Mucosa of rectum (tissue), 2 donors: ENCODE measurements around the gene DDX21.
"Not testable (repeated sequence)": the region's sequence is repeated elsewhere in the genome, so short reads cannot be mapped to it uniquely, and the experiment has no call there.

Experiments
- H3K27ac ChIP-seq, 2 donors: one replicate each; pipeline ENCODE4 v1.7.0; 2013; ENCODE audit warnings: inconsistent platforms in 2 of 2, low read depth in 2 of 2, low read length in 2 of 2
- H3K27me3 ChIP-seq, 2 donors: one replicate each; pipeline ENCODE4 v1.7.0; 2013; ENCODE audit warnings: low read length in 2 of 2; ENCODE audit not compliant: control insufficient read depth in 2 of 2, insufficient read depth in 2 of 2
- H3K36me3 ChIP-seq, 2 donors: one replicate each; pipeline ENCODE4 v1.7.0; 2013; ENCODE audit warnings: low read length in 2 of 2; ENCODE audit not compliant: control insufficient read depth in 2 of 2, insufficient read depth in 2 of 2
- H3K4me1 ChIP-seq, 2 donors: one replicate each; pipeline ENCODE4 v1.7.0; 2013; ENCODE audit warnings: low read length in 2 of 2, mild to moderate bottlenecking in 1 of 2; ENCODE audit not compliant: control insufficient read depth in 2 of 2, insufficient read depth in 2 of 2
- H3K4me3 ChIP-seq, 2 donors: one replicate each; pipeline ENCODE4 v1.7.0; 2013; ENCODE audit warnings: low read length in 2 of 2
- H3K9ac ChIP-seq, 2 donors: one replicate each; pipeline ENCODE4 v1.7.0; 2013; ENCODE audit warnings: low read length in 2 of 2, low read depth in 1 of 2, mild to moderate bottlenecking in 1 of 2
- H3K9me3 ChIP-seq, 2 donors: one replicate each; pipeline ENCODE4 v1.7.0; 2013; ENCODE audit warnings: low read length in 2 of 2; ENCODE audit not compliant: control insufficient read depth in 2 of 2
- donor health status: healthy.
- donor health status: Normal muscosa, but diverticular disease.

Gene DDX21

DNA sequence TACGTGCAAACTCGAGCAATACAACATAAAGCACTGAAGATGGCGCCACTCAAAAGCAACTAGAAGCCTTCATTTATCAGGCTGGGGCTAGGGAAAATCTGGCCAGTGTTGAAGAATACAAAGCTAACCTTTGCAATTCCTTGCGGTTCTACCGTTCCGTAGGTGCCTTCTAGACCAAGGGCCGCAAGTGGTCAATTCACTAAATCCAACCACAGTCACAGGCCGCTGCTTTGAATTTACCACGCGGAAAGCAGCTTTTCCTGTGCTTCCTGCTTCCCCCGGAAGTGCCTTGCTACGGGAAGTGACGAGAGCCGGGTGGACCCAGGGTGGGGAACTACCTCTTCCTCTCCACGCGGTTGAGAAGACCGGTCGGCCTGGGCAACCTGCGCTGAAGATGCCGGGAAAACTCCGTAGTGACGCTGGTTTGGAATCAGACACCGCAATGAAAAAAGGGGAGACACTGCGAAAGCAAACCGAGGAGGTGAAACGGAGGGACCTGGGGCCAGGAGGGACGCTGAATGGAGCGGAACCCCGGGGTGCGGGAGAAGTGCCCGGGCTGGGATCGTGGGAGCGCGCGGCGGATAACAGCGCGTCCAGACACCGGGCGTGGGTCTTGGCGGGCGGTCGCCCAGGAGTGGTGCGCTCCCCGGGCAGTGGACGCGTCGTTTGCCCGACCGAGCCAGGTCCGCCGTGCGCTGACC, at the start of gene DDX21:
Gene DDX21, plus strand, starts transcription at position 339 of the 701 bp plus-strand sequence. Its CDS starts 56 bp downstream, at position 395.
- no peaks in the 10 kb centered on the region for H3K9me3 ChIP-seq
- H3K27me3 ChIP-seq, result no peaks in the 10 kb centered on the region
- peak within 1 kb of the TSS; percentile 90 to 95 for H3K27ac ChIP-seq
- peaks cover 0 to 7% of the 10 kb centered on the region in 2 donors for H3K4me1 ChIP-seq
- peak within 1 kb of the TSS; percentile 83 to 89 for H3K9ac ChIP-seq
- peaks cover 7 to 13% of the 10 kb centered on the region in 2 donors for H3K36me3 ChIP-seq
- peak within 1 kb of the TSS; percentile 98 for H3K4me3 ChIP-seq

GRCh38 chr10:68924593-68924992, 31.4 kb upstream of the DDX21 start:
- H3K4me1 ChIP-seq, result no peaks in the 10 kb centered on the region
- H3K9ac ChIP-seq, result no peak overlapping the region
- no peak overlapping the region for H3K27ac ChIP-seq
- H3K27me3 ChIP-seq, result no peaks in the 10 kb centered on the region
- H3K36me3 ChIP-seq, result peaks cover 2 to 13% of the 10 kb centered on the region in 2 donors
- no peak overlapping the region for H3K4me3 ChIP-seq
- H3K9me3 ChIP-seq, result no peaks in the 10 kb centered on the region

DNA sequence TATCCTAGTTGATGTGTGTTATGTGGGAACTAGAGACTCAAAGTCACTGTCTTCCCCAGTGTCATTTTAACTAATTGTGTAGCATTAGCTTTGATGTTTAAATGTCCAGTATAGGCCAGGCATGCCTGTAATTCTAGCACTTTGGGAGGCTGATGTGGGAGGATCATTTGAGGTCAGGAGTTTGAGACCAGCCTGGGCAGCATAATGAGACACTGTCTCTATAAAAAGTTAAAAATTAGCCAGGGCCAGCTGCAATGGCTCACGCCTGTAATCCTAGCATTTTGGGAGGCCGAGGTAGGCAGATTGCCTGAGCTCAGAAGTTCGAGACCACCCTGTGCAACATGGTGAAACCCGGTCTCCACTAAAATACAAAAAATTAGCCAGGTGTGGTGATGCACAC, 30.5 kb upstream of the DDX21 start:
- Histone ChIP-seq H3K9me3 (no peaks in the 10 kb centered on the region), H3K9ac (no peak overlapping the region), H3K27ac (no peak overlapping the region), H3K4me1 (no peaks in the 10 kb centered on the region), H3K27me3 (no peaks in the 10 kb centered on the region), H3K4me3 (no peak overlapping the region), H3K36me3 (peaks cover 6 to 10% of the 10 kb centered on the region in 2 donors)

DNA sequence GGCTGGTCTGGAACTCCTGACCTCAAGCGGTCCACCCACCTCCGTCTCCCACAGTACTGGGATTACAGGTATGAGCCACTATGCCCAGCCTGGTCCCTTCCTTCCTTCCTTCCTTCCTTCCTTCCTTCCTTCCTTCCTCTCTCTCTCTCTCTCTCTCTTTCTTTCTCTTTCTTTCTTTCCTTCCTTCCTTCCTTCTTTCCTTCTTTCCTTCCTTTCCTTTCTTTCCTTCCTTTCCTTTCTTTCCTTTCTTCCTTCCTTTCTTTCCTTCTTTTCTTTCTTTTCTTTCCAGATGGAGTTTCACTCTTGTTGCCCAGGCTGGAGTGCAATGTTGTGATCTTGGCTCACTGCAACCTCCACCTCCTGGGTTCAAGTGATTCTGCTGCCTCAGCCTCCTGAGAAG, 26.8 kb upstream of the DDX21 start:
- not testable (repeated sequence) for H3K27ac ChIP-seq, H3K27me3 ChIP-seq, H3K9me3 ChIP-seq, H3K4me3 ChIP-seq, H3K4me1 ChIP-seq, H3K9ac ChIP-seq
- H3K36me3 ChIP-seq, result peaks cover 9 to 12% of the 10 kb centered on the region in 2 donors

DNA sequence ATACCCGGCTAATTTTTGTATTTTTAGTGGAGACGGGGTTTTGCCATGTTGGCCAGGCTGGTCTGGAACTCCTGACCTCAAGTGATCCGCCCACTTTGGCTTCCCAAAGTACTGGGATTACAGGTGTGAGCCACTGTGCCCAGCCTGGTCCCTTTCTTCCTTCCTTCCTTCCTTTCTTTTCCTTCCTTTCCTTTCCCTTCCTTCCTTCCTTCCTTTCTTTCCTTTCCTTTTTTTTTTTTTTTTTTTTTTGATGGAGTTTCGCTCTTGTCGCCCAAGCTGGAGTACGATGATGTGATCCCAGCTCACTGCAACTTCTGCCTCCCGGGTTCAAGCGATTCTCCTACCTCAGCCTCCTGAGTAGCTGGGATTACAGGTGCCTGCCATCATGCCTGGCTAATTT, 26.1 kb upstream of the DDX21 start:
- not testable (repeated sequence) for H3K27me3 ChIP-seq, H3K4me1 ChIP-seq, H3K9ac ChIP-seq, H3K9me3 ChIP-seq, H3K4me3 ChIP-seq, H3K27ac ChIP-seq
- H3K36me3 ChIP-seq, result peaks cover 9 to 12% of the 10 kb centered on the region in 2 donors

- not testable (repeated sequence) for H3K9me3 ChIP-seq, H3K9ac ChIP-seq, H3K4me3 ChIP-seq, H3K4me1 ChIP-seq, H3K27me3 ChIP-seq, H3K27ac ChIP-seq
- peaks cover 9 to 25% of the 10 kb centered on the region in 2 donors for H3K36me3 ChIP-seq
Measured at GRCh38 chr10:68932860-68933259, 23.1 kb upstream of the DDX21 start.

DNA sequence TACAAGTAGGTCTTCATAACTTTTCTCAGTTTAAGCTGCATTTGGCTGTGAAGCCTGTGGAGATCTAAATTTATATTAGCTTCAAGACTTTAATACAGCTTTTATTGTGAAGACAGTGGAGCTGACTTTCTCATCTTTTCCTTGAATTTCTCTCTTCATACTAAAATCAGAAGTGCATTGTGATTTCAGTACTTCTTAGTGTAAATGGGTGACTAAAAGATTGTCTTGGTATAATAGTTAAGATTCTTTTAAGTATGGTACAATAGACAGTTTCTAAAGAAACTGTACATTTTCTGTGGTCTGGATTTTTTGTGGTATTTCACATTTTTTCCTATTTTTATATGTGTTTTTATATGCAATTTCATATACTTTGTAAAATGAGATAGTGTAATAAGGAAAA, 21.0 kb upstream of the DDX21 start:
- no peak overlapping the region for H3K4me3 ChIP-seq
- no peaks in the 10 kb centered on the region for H3K27me3 ChIP-seq
- H3K9ac ChIP-seq, result no peak overlapping the region
- H3K27ac ChIP-seq, result no peak overlapping the region
- peaks cover 14 to 40% of the 10 kb centered on the region in 2 donors for H3K36me3 ChIP-seq
- H3K9me3 ChIP-seq, result no peaks in the 10 kb centered on the region
- no peaks in the 10 kb centered on the region for H3K4me1 ChIP-seq

DNA sequence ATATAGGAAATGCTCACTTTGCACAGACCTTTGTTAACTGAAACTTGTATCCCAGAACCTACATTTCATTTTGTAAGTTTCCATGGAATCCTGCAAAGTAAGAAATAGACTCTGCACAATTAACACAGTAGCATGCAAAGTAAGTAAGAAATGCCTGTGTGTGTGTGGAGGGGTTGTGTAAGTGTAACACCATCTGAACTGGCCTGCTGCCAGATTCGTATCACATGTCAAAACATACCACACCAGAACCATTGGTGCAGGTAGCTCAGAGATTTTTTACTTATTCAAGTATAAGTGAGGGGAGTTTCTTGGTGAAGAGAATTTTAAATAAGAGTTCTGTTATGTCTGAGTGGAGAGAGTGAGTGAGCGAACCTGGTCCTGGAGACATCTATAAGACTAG, 17.9 kb upstream of the DDX21 start:
- H3K4me1 ChIP-seq, result no peaks in the 10 kb centered on the region
- no peak overlapping the region for H3K27ac ChIP-seq
- no peak overlapping the region for H3K9ac ChIP-seq
- H3K9me3 ChIP-seq, result no peaks in the 10 kb centered on the region
- peaks cover 7 to 43% of the 10 kb centered on the region in 2 donors for H3K36me3 ChIP-seq
- no peaks in the 10 kb centered on the region for H3K27me3 ChIP-seq
- H3K4me3 ChIP-seq, result no peak overlapping the region

DNA sequence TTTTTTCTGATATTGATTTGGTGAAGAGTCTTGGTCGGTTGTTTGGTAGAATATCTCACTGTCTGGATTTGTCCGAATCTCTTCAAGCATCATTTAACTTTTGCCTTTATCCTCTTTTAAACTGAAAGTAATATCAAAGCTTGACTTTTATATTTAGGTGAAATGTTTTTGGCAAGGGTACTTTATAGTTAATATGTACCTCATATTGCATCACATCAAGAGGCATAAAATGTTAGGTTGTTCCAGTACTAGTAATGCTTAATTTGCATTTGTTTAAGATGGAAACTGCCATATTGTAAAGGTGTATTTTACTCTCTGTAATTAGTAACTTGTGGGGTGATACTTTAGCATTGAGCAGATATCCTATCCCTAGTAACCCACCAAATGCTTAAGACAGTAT, 17.1 kb upstream of the DDX21 start:
- Histone ChIP-seq H3K9me3 (no peaks in the 10 kb centered on the region), H3K9ac (no peak overlapping the region), H3K4me1 (no peaks in the 10 kb centered on the region), H3K27me3 (no peaks in the 10 kb centered on the region), H3K4me3 (no peak overlapping the region), H3K36me3 (peaks cover 7 to 47% of the 10 kb centered on the region in 2 donors), H3K27ac (no peak overlapping the region)

GRCh38 chr10:68940917-68941316, 15.1 kb upstream of the DDX21 start:
- H3K36me3 ChIP-seq, result peaks cover 7 to 52% of the 10 kb centered on the region in 2 donors
- H3K9ac ChIP-seq, H3K27ac ChIP-seq, H3K4me3 ChIP-seq, H3K9me3 ChIP-seq, H3K27me3 ChIP-seq, H3K4me1 ChIP-seq: not testable (repeated sequence)
